Activated B cell treated with CpG ODN at 0.5 μM for 24 hours (primary cell): Measurements from ENCODE around the gene SMARCD2. TPM values are rescaled to one million over a fixed set of nuclear protein-coding genes. Genes with fewer than 3 reads are reported as not detected.

Experiments
- ATAC-seq: fragments of 200-7000 bp; cut with Tn5 transposase; one replicate; pipeline ENCODE4 v1.10.0; 2021; ENCODE audit warnings: low read depth, mild to moderate bottlenecking, moderate library complexity
- CTCF ChIA-PET: fragments of 350-600 bp; sonication (Branson Sonifier 250); formaldehyde crosslinking; loops from one replicate; lab custom pipeline; 2021; ENCODE audit warnings: antibody characterized with exemption; lab: Charles Lee
- POLR2A ChIA-PET: fragments of 350-600 bp; sonication (Branson Sonifier 250); formaldehyde crosslinking; loops from one replicate; lab custom pipeline; 2021; ENCODE audit warnings: antibody characterized with exemption; lab: Charles Lee
- DNase-seq: peaks from one replicate; pipeline ENCODE4 v3.0.0; 2022
- H3K27ac Mint-ChIP-seq: one replicate; pipeline ENCODE4 v1.8.0; 2020; ENCODE audit warnings: mixed read lengths
- H3K27me3 Mint-ChIP-seq: one replicate; pipeline ENCODE4 v1.8.0; 2021; ENCODE audit warnings: mixed read lengths
- H3K36me3 Mint-ChIP-seq: one replicate; pipeline ENCODE4 v1.8.0; 2021; ENCODE audit warnings: low read depth, mixed read lengths
- H3K4me1 Mint-ChIP-seq: one replicate; pipeline ENCODE4 v1.8.0; 2021; ENCODE audit warnings: mixed read lengths
- H3K4me3 Mint-ChIP-seq: one replicate; pipeline ENCODE4 v1.8.0; 2020; ENCODE audit warnings: mild to moderate bottlenecking, mixed read lengths
- H3K9me3 Mint-ChIP-seq: one replicate; pipeline ENCODE4 v1.8.0; 2020; ENCODE audit warnings: mixed read lengths
- intact Hi-C: fragments of 100-400 bp; cut with micrococcal nuclease; formaldehyde crosslinking; loops from one replicate; pipeline ENCODE4 v1.15.1; 2024
- total RNA-seq: library from RNA; stranded (reverse); gene quantifications from 2 replicates; pipeline ENCODE4 v1.2.3, GENCODE V29; 2022
- TF ChIP-seq, protein P1 (sequence below): fragments of 200-600 bp; IDR thresholded peaks from one replicate; pipeline ENCODE4 v1.8.0; 2022; ENCODE audit warnings: antibody characterized with exemption, mild to moderate bottlenecking

The SMARCD2 gene
- total RNA-seq, 1 donor from 2014 or later, result 114 TPM

DNA sequence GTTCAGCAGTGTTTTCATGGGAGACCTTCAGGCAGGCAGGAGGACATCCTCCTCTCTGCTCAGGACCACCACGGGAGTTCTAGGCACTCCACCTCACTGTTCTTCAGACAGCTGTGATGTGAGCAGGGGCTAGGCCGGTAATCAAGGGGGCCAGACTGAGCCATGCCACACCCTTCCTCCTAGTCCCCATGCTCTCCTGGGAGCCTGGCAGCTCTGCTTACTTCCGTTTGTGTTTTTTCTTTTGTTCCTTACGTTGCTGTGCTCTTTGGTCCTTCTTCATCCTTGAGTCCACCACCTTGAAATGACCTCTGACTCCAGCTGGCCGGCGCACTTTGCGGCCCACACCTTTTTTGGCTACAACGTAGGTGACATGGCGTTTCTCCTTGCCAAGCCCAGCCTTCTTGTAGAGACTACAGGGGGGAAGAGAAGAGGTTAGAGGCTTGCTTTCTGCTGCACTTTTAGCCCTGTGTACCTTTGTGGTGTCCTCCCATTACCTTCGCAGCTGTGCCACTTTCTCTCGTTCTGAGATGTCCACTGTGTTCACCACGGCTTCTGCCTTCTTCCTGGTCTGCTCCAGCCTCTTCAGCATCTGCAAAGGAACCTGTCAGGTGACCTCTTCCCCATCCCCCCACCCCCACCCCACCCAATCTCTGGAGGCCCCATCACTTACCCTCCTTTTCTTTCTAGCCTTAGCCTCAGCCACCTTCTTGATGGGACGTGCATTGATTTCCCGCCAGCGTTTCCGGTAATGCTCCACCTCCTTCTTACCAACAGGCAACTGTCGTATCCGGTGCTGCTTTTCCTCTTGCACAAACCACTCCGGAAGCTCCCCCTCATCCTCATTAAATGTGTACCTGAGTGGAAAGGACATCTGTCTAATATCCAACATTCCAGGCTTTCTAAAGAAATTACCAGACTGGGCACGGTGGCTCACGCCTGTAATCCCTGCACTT lies 22.6 kb downstream of the SMARCD2 start:
- ChIA-PET CTCF (interaction anchor here (1.5 kb wide), 1 partner anchor 15 kb away, joined by 3 read pairs; no protein-coding TSS in a partner anchor), POLR2A (interaction anchor here (0.5 to 1.8 kb wide), 2 partner anchors 23 to 47 kb away, joined by 5 to 10 read pairs; partner anchors contain the start of genes CCDC47 and DDX42)
- no peaks in the 10 kb centered on the region for H3K9me3 Mint-ChIP-seq
- peak; percentile 31 for ATAC-seq
- TF ChIP-seq, protein P1, sequence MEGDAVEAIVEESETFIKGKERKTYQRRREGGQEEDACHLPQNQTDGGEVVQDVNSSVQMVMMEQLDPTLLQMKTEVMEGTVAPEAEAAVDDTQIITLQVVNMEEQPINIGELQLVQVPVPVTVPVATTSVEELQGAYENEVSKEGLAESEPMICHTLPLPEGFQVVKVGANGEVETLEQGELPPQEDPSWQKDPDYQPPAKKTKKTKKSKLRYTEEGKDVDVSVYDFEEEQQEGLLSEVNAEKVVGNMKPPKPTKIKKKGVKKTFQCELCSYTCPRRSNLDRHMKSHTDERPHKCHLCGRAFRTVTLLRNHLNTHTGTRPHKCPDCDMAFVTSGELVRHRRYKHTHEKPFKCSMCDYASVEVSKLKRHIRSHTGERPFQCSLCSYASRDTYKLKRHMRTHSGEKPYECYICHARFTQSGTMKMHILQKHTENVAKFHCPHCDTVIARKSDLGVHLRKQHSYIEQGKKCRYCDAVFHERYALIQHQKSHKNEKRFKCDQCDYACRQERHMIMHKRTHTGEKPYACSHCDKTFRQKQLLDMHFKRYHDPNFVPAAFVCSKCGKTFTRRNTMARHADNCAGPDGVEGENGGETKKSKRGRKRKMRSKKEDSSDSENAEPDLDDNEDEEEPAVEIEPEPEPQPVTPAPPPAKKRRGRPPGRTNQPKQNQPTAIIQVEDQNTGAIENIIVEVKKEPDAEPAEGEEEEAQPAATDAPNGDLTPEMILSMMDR, result no peak
- no peaks in the 10 kb centered on the region for H3K27me3 Mint-ChIP-seq
- H3K4me1 Mint-ChIP-seq, result peaks cover 32% of the 10 kb centered on the region
- peak overlapping the region; percentile 50 for H3K27ac Mint-ChIP-seq
- intact Hi-C loops, result no loop called here
- peaks cover 96% of the 10 kb centered on the region for H3K36me3 Mint-ChIP-seq
- DNase-seq, result no peak
- no peak overlapping the region for H3K4me3 Mint-ChIP-seq

DNA sequence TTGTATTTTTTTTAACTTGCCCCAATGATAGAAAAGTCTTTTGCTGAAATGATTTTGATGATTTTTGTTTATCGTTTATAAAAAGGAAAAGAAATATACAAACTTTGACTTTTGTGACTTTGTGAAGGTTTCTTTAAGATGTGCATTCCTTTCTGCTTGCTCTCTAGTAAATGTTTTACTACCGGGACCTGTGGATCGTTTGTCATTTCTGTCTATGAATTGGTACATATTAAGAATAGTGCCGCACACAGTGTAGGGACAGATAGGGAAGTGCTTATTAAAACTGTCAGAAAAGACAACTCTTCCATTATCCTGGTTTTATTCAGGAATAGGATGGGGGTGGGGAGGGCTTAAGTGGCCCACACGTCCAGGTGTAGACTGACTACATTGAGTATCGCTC lies 23.4 kb downstream of the SMARCD2 start:
- Mint-ChIP-seq H3K4me1 (peaks cover 25% of the 10 kb centered on the region), H3K9me3 (no peaks in the 10 kb centered on the region), H3K4me3 (no peak overlapping the region), H3K36me3 (peaks cover 96% of the 10 kb centered on the region), H3K27me3 (no peaks in the 10 kb centered on the region), H3K27ac (peak overlapping the region; percentile 10)
- ATAC-seq, result no peak
- ChIA-PET POLR2A (interaction anchor here (1.8 kb wide), 1 partner anchor 46 kb away, joined by 10 read pairs; the partner anchor contains the start of genes CCDC47 and DDX42), CTCF (interaction anchor here (1.5 kb wide), 1 partner anchor 15 kb away, joined by 3 read pairs; no protein-coding TSS in a partner anchor)
- intact Hi-C loops, result no loop called here
- TF ChIP-seq, protein P1, result no peak
- no peak for DNase-seq

DNA sequence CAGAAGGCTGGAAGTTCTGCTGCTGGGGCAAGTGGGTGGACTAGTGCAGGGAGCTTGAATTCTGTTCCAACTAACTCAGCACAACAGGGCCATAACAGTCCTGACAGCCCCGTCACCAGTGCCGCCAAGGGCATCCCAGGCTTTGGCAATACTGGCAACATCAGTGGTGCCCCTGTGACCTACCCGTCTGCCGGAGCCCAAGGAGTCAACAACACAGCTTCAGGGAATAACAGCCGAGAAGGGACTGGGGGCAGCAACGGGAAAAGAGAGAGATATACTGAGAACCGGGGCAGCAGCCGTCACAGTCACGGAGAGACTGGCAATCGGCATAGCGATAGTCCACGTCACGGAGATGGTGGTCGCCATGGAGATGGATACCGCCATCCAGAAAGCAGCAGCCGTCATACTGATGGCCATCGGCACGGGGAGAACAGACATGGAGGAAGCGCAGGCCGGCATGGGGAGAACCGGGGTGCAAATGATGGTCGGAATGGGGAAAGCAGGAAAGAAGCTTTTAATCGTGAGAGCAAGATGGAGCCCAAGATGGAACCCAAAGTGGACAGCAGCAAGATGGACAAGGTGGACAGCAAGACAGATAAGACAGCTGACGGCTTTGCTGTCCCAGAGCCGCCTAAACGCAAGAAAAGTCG lies 24.6 kb downstream of the SMARCD2 start:
- Mint-ChIP-seq H3K27me3 (no peaks in the 10 kb centered on the region), H3K4me1 (peaks cover 22% of the 10 kb centered on the region), H3K36me3 (peaks cover 98% of the 10 kb centered on the region), H3K27ac (no peak overlapping the region), H3K4me3 (no peak overlapping the region), H3K9me3 (no peaks in the 10 kb centered on the region)
- DNase-seq, result no peak
- intact Hi-C loops, result no loop called here
- TF ChIP-seq, protein P1, result no peak
- no peak for ATAC-seq
- ChIA-PET POLR2A (interaction anchor here (1.2 to 1.8 kb wide), 2 partner anchors 9 to 45 kb away, joined by 3 to 10 read pairs; partner anchors contain the start of genes CCDC47 and DDX42), CTCF (interaction anchor here (0.6 to 1.5 kb wide), 2 partner anchors 17 to 19 kb away, joined by 3 read pairs; no protein-coding TSS in a partner anchor)

DNA sequence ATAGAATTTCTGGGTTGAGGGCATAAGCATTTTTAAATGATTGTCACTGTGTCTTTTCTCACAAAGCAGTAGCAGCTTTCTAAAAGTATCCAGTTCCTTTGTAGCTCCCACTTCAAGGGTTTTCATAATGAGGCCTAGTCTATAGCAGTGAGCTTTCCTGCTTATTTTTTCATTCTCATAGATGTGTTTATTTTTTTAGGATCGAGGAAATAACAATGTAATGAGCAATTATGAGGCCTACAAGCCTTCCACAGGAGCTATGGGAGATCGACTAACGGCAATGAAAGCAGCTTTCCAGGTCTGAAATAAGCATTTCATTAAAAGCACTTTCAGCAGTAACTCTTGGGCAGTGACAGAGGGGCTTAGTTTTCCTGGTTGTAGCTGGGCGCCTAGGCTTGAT lies 25.8 kb downstream of the SMARCD2 start:
- no peaks in the 10 kb centered on the region for H3K27me3 Mint-ChIP-seq
- ATAC-seq, result no peak
- intact Hi-C loops, result no loop called here
- TF ChIP-seq, protein P1, result no peak
- peaks cover 10% of the 10 kb centered on the region for H3K4me1 Mint-ChIP-seq
- CTCF ChIA-PET, result interaction anchor here (0.6 kb wide), 1 partner anchor 23 kb away, joined by 3 read pairs; no protein-coding TSS in a partner anchor
- POLR2A ChIA-PET, result interaction anchor here (1.2 kb wide), 2 partner anchors 10 to 43 kb away, joined by 3 to 5 read pairs; partner anchors contain the start of genes CCDC47 and DDX42
- peaks cover 98% of the 10 kb centered on the region for H3K36me3 Mint-ChIP-seq
- H3K9me3 Mint-ChIP-seq, result no peaks in the 10 kb centered on the region
- DNase-seq, result no peak
- no peak overlapping the region for H3K27ac Mint-ChIP-seq
- H3K4me3 Mint-ChIP-seq, result no peak overlapping the region
